Measurements from ENCODE around the gene CDK5R2.

CDK5R2 gene

DNA sequence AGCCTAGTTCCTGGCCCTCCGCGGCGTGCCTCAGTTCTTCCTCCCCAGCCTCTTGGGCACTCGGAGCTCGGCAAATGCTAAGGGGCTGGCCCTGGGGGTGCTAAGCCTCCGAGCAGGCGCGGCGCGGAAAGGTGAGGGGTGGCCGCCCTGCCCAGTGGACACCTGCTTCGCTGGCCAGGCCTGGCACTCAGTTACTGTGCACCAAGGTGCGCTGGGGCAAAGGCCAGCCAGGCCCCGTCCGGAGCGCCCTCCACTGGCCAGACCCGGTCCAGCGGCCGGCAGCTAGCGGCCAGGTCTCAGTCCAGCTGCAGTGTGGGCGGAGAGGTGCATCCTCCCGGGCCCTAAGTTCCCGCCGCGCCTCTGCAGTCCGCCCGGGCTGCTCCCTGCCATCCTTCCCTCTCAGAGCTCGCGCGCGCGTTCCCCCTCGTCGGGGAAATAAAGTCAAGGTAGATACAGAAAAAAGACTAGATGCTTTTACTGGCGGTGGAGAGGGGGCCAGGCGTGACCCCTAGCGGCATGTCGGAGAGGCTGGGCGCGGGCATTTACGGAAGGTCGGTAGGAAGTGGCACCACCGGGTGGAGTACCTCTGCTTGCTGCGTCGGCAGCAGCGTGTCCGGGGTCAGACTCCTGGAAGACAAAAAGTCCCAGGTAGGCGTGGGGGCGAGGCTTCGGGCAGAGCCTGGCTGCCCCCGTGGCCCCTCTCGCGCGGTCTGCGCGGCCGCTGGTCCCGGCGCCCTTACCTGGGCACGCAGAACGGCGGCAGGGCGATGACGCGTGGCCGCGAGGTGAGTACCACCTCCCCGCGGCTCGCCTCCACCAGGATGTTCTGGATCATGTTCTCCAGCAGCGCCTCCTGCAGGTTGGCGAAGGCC is 43.2 kb downstream of the CDK5R2 start:
- H3K27ac ChIP-seq (ENCODE audit: insufficient read depth, low read depth, low read length, poor library complexity, severe bottlenecking), result no peak overlapping the region
- peaks cover 29% of the 10 kb centered on the region for H3K4me1 ChIP-seq (ENCODE audit: control insufficient read depth, insufficient read depth, low read length)
- H3K4me3 ChIP-seq (ENCODE audit: insufficient read depth, low read depth, low read length), result peak overlapping the region; percentile 33
- no peaks in the 10 kb centered on the region for H3K9me3 ChIP-seq (ENCODE audit: control insufficient read depth, low read length)
- H3K36me3 ChIP-seq (ENCODE audit: control insufficient read depth, insufficient read depth, low read length), result no peaks in the 10 kb centered on the region
- peaks cover 98% of the 10 kb centered on the region for H3K27me3 ChIP-seq (ENCODE audit: control insufficient read depth, insufficient read depth, low read length, poor library complexity, severe bottlenecking)
- WGBS, 2 experiments, result 1 to 2% methylated on average over 72 of the region's 72 CpGs

DNA sequence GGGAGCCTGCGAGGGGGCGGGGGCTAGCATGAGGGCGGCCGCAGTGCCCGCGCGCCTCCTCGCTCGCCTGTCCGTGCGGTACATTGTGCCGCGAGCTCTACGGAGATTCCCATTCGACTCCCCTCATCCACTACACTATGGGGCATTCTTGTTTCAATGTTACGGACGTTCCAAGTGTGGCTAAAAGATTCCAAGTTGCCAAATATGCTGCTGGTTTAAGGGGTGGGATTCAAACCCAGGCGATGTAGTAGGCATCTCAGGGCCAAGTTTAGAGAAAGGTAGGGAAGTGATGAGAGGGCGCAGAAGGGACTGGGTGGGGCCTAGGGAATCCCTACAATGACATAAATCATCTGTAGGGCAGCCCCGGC is 43.8 kb downstream of the CDK5R2 start:
- H3K4me3 ChIP-seq (ENCODE audit: insufficient read depth, low read depth, low read length), result peak overlapping the region; percentile 33
- no peaks in the 10 kb centered on the region for H3K9me3 ChIP-seq (ENCODE audit: control insufficient read depth, low read length)
- peaks cover 93% of the 10 kb centered on the region for H3K27me3 ChIP-seq (ENCODE audit: control insufficient read depth, insufficient read depth, low read length, poor library complexity, severe bottlenecking)
- no peak overlapping the region for H3K27ac ChIP-seq (ENCODE audit: insufficient read depth, low read depth, low read length, poor library complexity, severe bottlenecking)
- H3K4me1 ChIP-seq (ENCODE audit: control insufficient read depth, insufficient read depth, low read length), result peaks cover 29% of the 10 kb centered on the region
- H3K36me3 ChIP-seq (ENCODE audit: control insufficient read depth, insufficient read depth, low read length), result no peaks in the 10 kb centered on the region
- WGBS, 2 experiments, result 7 to 8% methylated on average over 20 of the region's 20 CpGs

- H3K4me1 ChIP-seq (ENCODE audit: control insufficient read depth, insufficient read depth, low read length), result peaks cover 26% of the 10 kb centered on the region
- 87 to 93% methylated on average over 3 of the region's 3 CpGs for WGBS, 2 experiments
- H3K9me3 ChIP-seq (ENCODE audit: control insufficient read depth, low read length), result no peaks in the 10 kb centered on the region
- peaks cover 92% of the 10 kb centered on the region for H3K27me3 ChIP-seq (ENCODE audit: control insufficient read depth, insufficient read depth, low read length, poor library complexity, severe bottlenecking)
- H3K27ac ChIP-seq (ENCODE audit: insufficient read depth, low read depth, low read length, poor library complexity, severe bottlenecking), result no peak overlapping the region
- no peak overlapping the region for H3K4me3 ChIP-seq (ENCODE audit: insufficient read depth, low read depth, low read length)
- no peaks in the 10 kb centered on the region for H3K36me3 ChIP-seq (ENCODE audit: control insufficient read depth, insufficient read depth, low read length)
Measured at GRCh38 chr2:219003979-219004378, 44.5 kb downstream of the CDK5R2 start.

DNA sequence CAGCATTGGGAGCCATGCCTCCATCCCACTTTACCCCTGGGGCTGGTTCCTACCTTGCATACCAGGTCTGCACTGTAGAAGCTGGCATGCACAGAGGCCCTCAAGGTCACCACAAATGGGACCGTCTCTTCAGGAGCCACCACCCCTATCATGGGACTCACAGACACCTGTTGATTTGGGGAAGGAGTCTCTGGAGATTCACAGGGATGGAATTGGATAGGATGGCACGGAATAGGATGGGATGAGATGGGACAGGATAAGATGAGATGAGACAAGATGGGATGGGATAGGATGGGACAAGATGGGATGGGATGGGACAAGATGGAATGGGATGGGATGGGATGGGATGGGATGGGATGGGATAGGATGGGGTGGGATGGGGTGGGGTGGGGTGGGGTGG is 49.8 kb downstream of the CDK5R2 start:
- H3K4me1 ChIP-seq (ENCODE audit: control insufficient read depth, insufficient read depth, low read length), result no peaks in the 10 kb centered on the region

GRCh38 chr2:219010162-219010756 is 50.8 kb downstream of the CDK5R2 start:
- H3K27ac ChIP-seq (ENCODE audit: insufficient read depth, low read depth, low read length, poor library complexity, severe bottlenecking), result no peak overlapping the region
- H3K27me3 ChIP-seq (ENCODE audit: control insufficient read depth, insufficient read depth, low read length, poor library complexity, severe bottlenecking), result peaks cover 54% of the 10 kb centered on the region
- H3K4me3 ChIP-seq (ENCODE audit: insufficient read depth, low read depth, low read length), result no peak overlapping the region
- H3K4me1 ChIP-seq (ENCODE audit: control insufficient read depth, insufficient read depth, low read length), result no peaks in the 10 kb centered on the region
- no peaks in the 10 kb centered on the region for H3K9me3 ChIP-seq (ENCODE audit: control insufficient read depth, low read length)
- H3K36me3 ChIP-seq (ENCODE audit: control insufficient read depth, insufficient read depth, low read length), result no peaks in the 10 kb centered on the region
- 31 to 43% methylated on average over 6 of the region's 6 CpGs for WGBS, 2 experiments

More for the DNA sequence above, 49.8 kb downstream of the CDK5R2 start:
- H3K27ac ChIP-seq (ENCODE audit: insufficient read depth, low read depth, low read length, poor library complexity, severe bottlenecking), result no peak overlapping the region
- H3K27me3 ChIP-seq (ENCODE audit: control insufficient read depth, insufficient read depth, low read length, poor library complexity, severe bottlenecking), result peaks cover 60% of the 10 kb centered on the region
- WGBS, 2 experiments, result 59 to 61% methylated on average over 2 of the region's 2 CpGs
- no peaks in the 10 kb centered on the region for H3K9me3 ChIP-seq (ENCODE audit: control insufficient read depth, low read length)
- H3K36me3 ChIP-seq (ENCODE audit: control insufficient read depth, insufficient read depth, low read length), result no peaks in the 10 kb centered on the region
- no peak overlapping the region for H3K4me3 ChIP-seq (ENCODE audit: insufficient read depth, low read depth, low read length)

GRCh38 chr2:219010873-219011272 is 51.4 kb downstream of the CDK5R2 start:
- Histone ChIP-seq H3K36me3 (ENCODE audit: control insufficient read depth, insufficient read depth, low read length) (no peaks in the 10 kb centered on the region), H3K9me3 (ENCODE audit: control insufficient read depth, low read length) (no peaks in the 10 kb centered on the region), H3K4me3 (ENCODE audit: insufficient read depth, low read depth, low read length) (no peak overlapping the region), H3K27ac (ENCODE audit: insufficient read depth, low read depth, low read length, poor library complexity, severe bottlenecking) (no peak overlapping the region), H3K4me1 (ENCODE audit: control insufficient read depth, insufficient read depth, low read length) (no peaks in the 10 kb centered on the region), H3K27me3 (ENCODE audit: control insufficient read depth, insufficient read depth, low read length, poor library complexity, severe bottlenecking) (peaks cover 48% of the 10 kb centered on the region)
- 94 to 96% methylated on average over 5 of the region's 5 CpGs for WGBS, 2 experiments

Measured in ectodermal cell (in vitro differentiated cells).